Fibroblast of the aortic adventitia (primary cell): ENCODE results near the gene TRMT44. TPM values are rescaled to one million over a fixed set of nuclear protein-coding genes. Genes with fewer than 3 reads are reported as not detected.

Source experiments
- DNase-seq: peaks from one replicate; pipeline ENCODE4 v3.0.0-alpha.2; 2010; ENCODE audit warnings: low read depth
- H3K4me3 ChIP-seq: 2 replicates; pipeline ENCODE4 v1.5.1; 2011; ENCODE audit warnings: low read depth, mild to moderate bottlenecking, control low read depth, low read length, moderate library complexity
- total RNA-seq: library from RNA; depleted of rRNA; stranded (reverse); fragments of >200 nt; gene quantifications from 2 replicates; pipeline ENCODE4 v1.2.3, GENCODE V29; 2012; ENCODE audit warnings: low replicate concordance
- TF ChIP-seq, protein P1 (sequence below): IDR thresholded peaks from 2 replicates; pipeline ENCODE4 v1.5.1; 2011; ENCODE audit warnings: mild to moderate bottlenecking, low read length, control low read depth, inconsistent platforms; ENCODE audit not compliant: insufficient read depth

TRMT44 gene
- total RNA-seq, 1 donor: 18.9 TPM

DNA sequence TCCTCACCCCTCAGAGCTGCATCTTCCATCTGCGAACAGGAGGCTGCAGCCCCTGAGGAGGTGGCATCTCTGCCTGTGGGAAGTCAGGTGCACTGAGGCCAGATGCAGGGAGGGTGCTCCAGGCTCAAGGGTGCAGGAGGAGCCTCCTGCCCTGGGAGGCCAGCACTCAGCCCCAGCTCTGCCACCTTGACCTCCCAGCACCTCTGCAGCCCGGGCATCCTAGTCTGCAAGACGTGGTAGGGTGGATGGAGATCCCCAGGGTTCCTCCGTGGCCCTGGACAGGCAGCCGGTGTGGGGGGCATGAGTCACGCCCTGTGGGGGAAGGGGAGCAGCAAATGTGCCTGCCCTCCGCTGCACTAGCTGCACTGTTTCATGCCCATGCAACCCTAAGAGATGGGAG, 64.7 kb downstream of the TRMT44 start:
- no peak for DNase-seq
- TF ChIP-seq, protein P1, sequence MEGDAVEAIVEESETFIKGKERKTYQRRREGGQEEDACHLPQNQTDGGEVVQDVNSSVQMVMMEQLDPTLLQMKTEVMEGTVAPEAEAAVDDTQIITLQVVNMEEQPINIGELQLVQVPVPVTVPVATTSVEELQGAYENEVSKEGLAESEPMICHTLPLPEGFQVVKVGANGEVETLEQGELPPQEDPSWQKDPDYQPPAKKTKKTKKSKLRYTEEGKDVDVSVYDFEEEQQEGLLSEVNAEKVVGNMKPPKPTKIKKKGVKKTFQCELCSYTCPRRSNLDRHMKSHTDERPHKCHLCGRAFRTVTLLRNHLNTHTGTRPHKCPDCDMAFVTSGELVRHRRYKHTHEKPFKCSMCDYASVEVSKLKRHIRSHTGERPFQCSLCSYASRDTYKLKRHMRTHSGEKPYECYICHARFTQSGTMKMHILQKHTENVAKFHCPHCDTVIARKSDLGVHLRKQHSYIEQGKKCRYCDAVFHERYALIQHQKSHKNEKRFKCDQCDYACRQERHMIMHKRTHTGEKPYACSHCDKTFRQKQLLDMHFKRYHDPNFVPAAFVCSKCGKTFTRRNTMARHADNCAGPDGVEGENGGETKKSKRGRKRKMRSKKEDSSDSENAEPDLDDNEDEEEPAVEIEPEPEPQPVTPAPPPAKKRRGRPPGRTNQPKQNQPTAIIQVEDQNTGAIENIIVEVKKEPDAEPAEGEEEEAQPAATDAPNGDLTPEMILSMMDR: no peak

DNA sequence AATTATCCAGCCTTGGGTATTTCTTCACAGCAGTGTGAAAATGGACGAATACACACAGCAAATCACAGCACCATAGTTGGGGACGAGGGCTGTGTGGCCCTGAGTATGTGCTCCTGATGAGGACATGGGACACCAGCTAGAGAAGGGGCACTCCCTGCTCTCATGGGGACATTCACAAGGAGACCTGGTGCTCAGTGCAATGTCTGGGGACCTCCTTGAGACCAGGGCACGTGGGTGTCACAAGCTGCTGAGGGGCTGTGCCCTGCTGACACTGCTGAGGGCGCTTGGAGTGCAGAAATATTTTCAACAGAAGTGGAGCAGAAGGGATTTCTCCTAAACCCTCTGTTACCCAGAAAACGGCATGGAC, 65.4 kb downstream of the TRMT44 start:
- no peak for DNase-seq
- H3K4me3 ChIP-seq: no peak overlapping the region
- TF ChIP-seq, protein P1: no peak

More for the DNA sequence above, 64.7 kb downstream of the TRMT44 start:
- no peak overlapping the region for H3K4me3 ChIP-seq

DNA sequence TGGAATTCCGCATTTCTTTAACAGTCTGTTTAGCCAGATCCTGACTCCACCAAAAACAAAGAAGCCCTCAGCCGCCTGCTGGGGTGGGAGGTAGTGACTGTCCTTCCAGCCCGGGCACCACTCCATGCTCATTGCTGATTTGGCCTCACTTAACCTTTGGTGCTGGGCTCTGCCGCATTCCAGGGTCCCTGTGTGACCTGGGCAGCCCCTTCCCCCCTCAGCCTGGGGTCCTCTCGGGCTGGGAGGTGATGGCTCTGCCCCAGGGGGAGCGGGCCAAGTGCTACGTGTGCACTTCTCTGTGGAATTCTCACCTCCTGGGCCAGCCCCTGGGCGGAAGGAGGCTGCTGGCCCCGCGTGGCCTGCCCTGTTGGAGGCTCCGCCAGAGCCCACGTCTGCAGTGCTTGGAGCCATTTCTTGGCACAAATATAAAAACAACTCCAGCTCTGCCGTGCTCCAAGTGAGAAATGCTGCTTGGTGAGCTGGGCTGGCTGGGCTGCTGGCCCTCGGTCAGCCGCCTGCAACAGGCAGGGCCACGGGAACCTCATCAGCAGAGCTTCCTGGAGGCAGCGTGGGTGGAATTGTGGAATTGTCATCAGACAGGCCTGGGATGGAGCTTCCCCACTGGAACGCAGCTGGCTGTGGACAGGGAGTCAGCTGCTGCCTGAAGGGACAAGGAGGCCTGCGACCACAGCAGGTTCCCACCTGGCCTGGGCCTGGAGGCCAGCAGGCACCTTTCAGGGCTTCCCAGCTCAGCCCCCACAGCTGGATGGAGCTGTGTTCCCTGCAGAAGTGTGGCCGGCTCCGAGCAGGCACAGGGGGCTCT, 66.0 kb downstream of the TRMT44 start:
- H3K4me3 ChIP-seq: no peak overlapping the region
- TF ChIP-seq, protein P1: no peak
- DNase-seq: peak; percentile 84

DNA sequence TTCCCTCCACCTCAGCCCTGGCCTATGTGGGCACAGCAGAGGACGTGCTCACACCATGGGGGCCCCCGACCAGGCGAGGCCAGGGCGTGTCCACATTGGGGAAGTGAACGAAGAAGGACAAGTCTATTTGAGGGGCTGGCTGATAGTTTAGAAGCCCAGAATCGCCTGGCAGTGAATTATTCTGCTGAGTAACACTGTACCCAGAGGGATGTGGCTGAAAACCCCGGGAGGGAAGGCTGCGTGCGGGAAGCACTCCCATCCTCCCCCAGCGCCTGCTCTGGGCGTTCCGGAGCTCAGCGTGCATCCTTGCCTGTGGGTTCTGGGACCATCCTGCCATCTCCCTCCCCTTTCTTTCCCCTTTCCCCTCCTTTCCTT, 66.6 kb downstream of the TRMT44 start:
- no peak overlapping the region for H3K4me3 ChIP-seq
- TF ChIP-seq, protein P1: no peak
- peak; percentile 63 for DNase-seq

DNA sequence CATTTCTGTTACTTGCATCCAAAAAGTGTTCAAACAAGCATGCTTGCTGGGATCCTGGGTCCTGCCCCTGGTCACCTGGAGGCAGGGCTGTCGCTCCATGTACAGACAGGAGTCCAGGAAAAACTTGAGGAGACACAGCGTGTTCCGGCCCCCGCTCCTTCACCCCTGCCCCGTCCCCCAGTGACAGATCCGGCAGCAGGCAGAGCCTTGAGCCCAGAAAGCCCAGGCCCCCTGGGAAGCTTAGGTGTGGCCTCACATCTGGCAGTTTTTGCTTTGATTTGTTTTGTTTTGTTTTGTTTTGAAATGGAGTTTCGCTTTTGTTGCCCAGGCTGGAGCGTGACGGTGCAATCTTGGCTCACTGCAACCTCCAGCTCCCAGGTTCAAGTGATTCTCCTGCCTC, 67.0 kb downstream of the TRMT44 start:
- H3K4me3 ChIP-seq: no peak overlapping the region
- TF ChIP-seq, protein P1: no peak
- DNase-seq: no peak

DNA sequence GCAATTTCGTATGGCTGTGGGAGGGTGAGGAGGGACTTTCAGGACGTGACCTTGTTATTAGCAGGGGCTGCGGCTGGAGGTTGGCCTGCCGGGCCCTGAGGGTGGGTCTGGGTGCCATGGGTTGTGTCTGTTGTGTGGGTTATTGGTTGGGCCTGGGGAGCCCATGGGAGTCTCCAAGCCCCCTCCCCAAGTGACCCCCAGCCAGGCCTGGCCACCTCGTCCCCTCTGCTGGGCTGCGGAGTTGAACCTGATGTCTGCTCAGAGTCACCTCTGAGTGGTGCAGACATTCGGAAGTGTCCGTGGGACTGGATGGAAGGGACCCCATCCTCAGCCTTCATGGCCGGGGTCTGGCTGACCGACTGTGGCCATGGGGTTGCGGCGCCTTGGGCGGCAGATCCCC, 67.7 kb downstream of the TRMT44 start:
- TF ChIP-seq, protein P1: no peak
- no peak overlapping the region for H3K4me3 ChIP-seq
- DNase-seq: no peak

DNA sequence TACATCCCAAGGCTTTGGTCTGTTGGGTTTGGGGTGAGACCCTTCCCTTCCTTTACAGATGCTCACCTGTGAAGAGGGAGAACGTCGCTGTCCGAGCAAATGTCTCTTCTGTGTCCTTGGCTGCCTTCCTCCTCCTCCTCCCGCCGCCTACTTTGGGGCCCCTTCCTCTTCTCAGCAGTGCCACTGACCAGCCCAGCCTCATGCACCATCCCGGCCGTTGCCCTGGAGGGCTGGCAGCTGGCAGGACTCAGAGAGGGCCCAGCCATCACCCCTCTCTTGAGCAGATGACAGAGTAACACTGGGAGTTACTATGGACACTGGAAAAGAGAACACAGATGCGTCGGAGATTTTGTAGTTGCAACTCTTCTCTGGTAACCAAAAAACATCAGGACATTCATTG, 68.2 kb downstream of the TRMT44 start:
- TF ChIP-seq, protein P1: no peak
- no peak overlapping the region for H3K4me3 ChIP-seq
- no peak for DNase-seq
